GM18507 (cell line): ENCODE results near the gene TLL2.
A peak's percentile ranks its signal among the peaks of the same experiment; 100 is the strongest.

ENCODE experiments used
- DNase-seq: peaks from one replicate; pipeline ENCODE4 v3.0.0; 2011; ENCODE audit warnings: low read depth; ENCODE audit not compliant: insufficient read length; ENCODE audit errors: extremely low spot score
- FAIRE-seq: peaks from 2 replicates; lab custom pipeline; 2011; peaks lifted over from hg19 to GRCh38; lab: Jason Lieb, UNC

The TLL2 gene

GRCh38 chr10:96341219-96342182 is 172.2 kb downstream of the TLL2 start:
- no peak for DNase-seq
- FAIRE-seq = no peak

- FAIRE-seq (peak; percentile 64), DNase-seq (no peak)
These were observed 173.5 kb downstream of the TLL2 start for GRCh38 chr10:96339956-96340904.

- DNase-seq (no peak), FAIRE-seq (no peak)
These were observed 174.3 kb downstream of the TLL2 start for GRCh38 chr10:96339383-96339782.

GRCh38 chr10:96338279-96338925 is 175.3 kb downstream of the TLL2 start:
- FAIRE-seq = no peak

GRCh38 chr10:96337106-96337505 is 176.6 kb downstream of the TLL2 start:
- FAIRE-seq (no peak), DNase-seq (no peak)

More at GRCh38 chr10:96338279-96338925, 175.3 kb downstream of the TLL2 start:
- DNase-seq = no peak

- DNase-seq = no peak
- peak; percentile 88 for FAIRE-seq
These were observed 178.9 kb downstream of the TLL2 start for GRCh38 chr10:96334616-96335526.

- FAIRE-seq (no peak), DNase-seq (no peak)
These were observed 180.6 kb downstream of the TLL2 start for GRCh38 chr10:96333101-96333500.

GRCh38 chr10:96327462-96327861 is 186.3 kb downstream of the TLL2 start:
- DNase-seq = no peak
- FAIRE-seq = no peak

- peak; percentile 94 for FAIRE-seq
- peak; percentile 61 for DNase-seq
These were observed 187.9 kb downstream of the TLL2 start for GRCh38 chr10:96325719-96326373.

- no peak for FAIRE-seq
- no peak for DNase-seq
These were observed 189.3 kb downstream of the TLL2 start for GRCh38 chr10:96324447-96324846.

- FAIRE-seq (no peak), DNase-seq (no peak)
These were observed 191.5 kb downstream of the TLL2 start for GRCh38 chr10:96322275-96322674.

- DNase-seq (no peak), FAIRE-seq (no peak)
These were observed 191.9 kb downstream of the TLL2 start for GRCh38 chr10:96321822-96322221.

GRCh38 chr10:96319754-96320474 is 193.8 kb downstream of the TLL2 start:
- DNase-seq (no peak), FAIRE-seq (peak; percentile 12)

- no peak for DNase-seq
- no peak for FAIRE-seq
These were observed 196.5 kb downstream of the TLL2 start for GRCh38 chr10:96317067-96317833.
